ENCODE results near the gene ZKSCAN3.

DNA sequence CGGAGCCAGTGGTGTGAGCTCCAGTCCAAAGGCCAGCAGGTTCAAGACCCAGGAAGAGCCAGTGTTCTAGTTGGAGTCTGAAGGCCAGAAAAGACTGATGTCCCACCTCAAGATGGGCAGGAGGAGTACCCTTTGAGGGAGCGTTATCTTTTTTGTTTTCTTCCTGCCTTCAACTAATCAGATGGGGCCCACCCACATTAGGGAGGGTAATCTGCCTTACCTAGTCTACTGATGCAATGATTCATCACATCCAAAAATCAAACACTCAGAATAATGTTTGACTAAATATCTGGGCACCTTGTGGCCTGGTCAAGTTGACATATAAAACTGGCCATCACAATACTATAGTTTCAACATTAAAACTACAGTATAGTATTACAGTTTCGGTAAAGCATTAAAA, 19.7 kb downstream of the ZKSCAN3 start:
- TF ChIP-seq POLR2A (IDR thresholded peaks at IDR 0.05; ENCODE audit: low read length) (no peak), GATA1 (IDR thresholded peaks at IDR 0.05; ENCODE audit: low read depth, low read length) (no peak)
